GM12873 (cell line): ENCODE measurements around the gene ASPHD1.

ENCODE experiments used
- CTCF ChIP-seq: IDR thresholded peaks from 2 replicates; pipeline ENCODE4 v1.5.1; 2012; ENCODE audit warnings: low read depth, mild to moderate bottlenecking, moderate library complexity, low read length, control low read depth; ENCODE audit not compliant: insufficient read depth; ENCODE audit errors: missing control alignments

Gene ASPHD1

GRCh38 chr16:29898135-29898803 is 2.0 kb upstream of the ASPHD1 start:
- TF ChIP-seq CTCF, result no peak

- no peak for TF ChIP-seq CTCF
Observed at GRCh38 chr16:29898804-29899515, 1.3 kb upstream of the ASPHD1 start.

DNA sequence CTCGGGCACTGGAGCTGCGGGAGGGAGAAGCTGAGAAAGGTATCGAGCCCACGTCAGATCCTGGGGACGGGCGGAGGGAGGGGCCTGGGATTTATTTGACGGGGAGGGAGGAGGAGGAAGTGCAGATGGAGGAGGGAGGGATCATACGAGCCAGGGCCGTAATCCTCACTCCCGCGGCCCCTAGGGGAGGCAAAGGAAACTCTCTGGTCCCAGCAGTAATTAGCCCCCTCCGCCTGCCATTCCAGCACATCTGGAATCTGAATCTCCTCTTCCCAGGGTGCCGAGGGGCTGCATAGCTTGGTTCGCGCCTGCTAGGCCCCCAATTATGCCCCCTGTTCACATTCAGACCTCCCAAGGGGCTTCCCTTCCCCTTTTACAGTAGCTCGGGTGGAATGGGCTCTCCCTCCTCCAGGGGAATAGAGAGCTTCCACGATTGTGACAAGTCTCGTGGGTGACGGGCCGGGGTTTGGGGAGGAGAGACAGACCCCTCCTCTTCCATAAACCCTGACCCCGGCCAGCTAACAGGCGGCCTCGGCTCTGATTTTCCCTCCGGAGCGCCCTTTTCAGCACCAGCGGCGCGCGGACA is 679 bp upstream of the ASPHD1 start, which contains the start of gene SEZ6L2:
Gene SEZ6L2, minus strand, starts transcription at position 35 of the 586 bp plus-strand sequence. CDS start 531 bp downstream, outside the sequence.
- no peak for TF ChIP-seq CTCF

GRCh38 chr16:29900888-29901606 is 759 bp downstream of the ASPHD1 start:
- no peak for TF ChIP-seq CTCF

DNA sequence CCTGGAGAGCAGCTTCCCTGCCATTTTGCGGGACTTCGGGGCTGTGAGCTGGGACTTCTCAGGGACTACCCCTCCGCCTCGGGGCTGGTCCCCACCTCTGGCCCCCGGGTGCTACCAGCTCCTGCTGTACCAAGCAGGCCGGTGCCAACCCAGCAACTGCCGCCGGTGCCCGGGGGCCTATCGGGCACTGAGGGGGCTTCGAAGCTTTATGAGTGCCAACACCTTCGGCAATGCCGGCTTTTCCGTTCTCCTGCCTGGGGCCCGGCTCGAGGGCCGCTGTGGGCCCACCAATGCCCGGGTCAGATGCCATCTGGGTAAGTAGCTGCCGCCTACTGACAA is 1.3 kb downstream of the ASPHD1 start:
- TF ChIP-seq CTCF, result no peak

- TF ChIP-seq CTCF, result no peak
Observed at GRCh38 chr16:29903590-29903989, 3.3 kb downstream of the ASPHD1 start.

DNA sequence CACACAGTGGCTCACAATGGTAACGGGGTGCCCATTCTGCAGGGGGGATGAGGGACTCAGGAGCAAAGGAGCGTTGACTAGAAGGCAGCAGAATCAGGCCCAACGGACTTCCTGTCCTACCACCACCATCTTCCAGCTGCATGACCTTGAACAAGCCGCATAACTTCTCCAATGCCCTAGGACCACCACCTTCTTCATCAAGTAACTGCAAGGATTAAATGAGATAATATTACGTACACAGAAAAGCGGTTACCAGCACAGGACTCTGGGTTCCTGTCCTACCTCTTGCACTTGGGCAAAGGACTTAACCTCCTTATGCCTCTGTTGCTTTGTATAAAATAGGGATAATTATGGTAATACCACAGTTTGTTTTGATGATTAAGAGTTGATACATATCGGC is 4.7 kb downstream of the ASPHD1 start:
- TF ChIP-seq CTCF, result no peak
